ENCODE measurements around the gene NR6A1.

GRCh38 chr9:124621371-124622328 lies 149.5 kb downstream of the NR6A1 start:
- TF ChIP-seq CTCF (IDR thresholded peaks at IDR 0.05), result no peak
- no peak for TF ChIP-seq ZFX (IDR thresholded peaks at IDR 0.05; ENCODE audit: borderline replicate concordance)

Data from 22Rv1 (cell line).